ENCODE measurements around the gene HCN2.
"Not testable (repeated sequence)": the region's sequence is repeated elsewhere in the genome, so short reads cannot be mapped to it uniquely, and the experiment has no call there.

HCN2 gene

DNA sequence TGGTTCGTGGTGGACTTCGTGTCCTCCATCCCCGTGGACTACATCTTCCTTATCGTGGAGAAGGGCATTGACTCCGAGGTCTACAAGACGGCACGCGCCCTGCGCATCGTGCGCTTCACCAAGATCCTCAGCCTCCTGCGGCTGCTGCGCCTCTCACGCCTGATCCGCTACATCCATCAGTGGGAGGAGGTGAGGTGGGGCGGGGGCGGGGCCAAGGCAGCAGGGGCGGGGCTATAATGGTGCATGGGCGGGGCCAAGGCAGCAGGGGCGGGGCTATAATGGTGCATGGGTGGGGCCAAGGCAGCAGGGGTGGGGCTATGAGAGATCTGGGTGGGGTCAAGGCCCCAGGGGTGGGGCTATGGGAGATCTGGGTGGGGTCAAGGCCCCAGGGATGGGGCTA, 14.1 kb downstream of the HCN2 start:
- DNase-seq (ENCODE audit: low read depth in 2 of 2), result not testable (repeated sequence)

DNA sequence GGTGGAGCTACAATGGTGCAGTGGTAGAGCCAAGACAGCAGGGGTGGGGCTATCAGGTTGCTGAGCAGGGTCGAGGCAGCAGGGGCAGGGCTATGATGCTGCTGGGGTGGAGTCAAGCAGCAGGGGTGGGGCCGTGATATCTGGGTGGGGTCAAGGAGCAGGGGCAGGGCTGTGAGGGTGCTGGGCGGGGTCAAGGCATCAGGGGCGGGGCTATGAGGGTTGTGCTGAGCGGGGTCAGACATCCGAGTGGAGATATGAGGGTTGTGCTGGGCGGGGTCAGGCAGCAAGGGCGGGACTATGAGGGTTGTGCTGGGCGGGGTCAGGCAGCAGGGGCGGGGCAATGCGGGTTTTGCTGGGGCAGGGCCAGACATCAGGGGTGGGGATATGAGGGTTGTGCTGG, 14.7 kb downstream of the HCN2 start:
- peak; percentile 48 to 74 for DNase-seq (ENCODE audit: low read depth in 2 of 2)

DNA sequence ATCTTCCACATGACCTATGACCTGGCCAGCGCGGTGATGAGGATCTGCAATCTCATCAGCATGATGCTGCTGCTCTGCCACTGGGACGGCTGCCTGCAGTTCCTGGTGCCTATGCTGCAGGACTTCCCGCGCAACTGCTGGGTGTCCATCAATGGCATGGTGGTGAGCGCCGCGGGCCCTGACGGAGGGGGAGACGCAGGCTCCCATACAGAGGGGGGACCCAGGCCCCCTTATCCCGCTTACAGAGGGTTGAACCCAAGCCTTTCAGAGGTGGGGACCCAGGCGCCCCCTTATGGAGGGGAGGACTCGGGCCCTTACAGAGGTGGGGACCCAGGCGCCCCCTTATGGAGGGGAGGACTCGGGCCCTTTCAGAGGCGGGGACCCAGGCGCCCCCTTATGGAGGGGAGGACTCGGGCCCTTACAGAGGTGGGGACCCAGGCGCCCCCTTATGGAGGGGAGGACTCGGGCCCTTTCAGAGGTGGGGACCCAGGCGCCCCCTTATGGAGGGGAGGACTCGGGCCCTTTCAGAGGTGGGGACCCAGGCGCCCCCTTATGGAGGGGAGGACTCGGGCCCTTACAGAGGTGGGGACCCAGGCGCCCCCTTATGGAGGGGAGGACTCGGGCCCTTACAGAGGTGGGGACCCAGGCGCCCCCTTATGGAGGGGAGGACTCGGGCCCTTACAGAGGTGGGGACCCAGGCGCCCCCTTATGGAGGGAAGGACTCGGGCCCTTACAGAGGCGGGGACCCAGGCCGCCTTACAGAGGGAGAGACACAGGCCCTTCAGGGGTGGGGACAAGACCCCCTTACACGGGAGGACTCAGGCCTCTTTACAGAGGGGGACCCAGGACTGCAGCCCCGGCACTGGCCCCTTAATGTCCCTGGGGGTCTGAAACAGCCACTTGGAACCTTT, 15.6 kb downstream of the HCN2 start:
- peak in 1 of 2 donors; percentile 21 for DNase-seq (ENCODE audit: low read depth in 2 of 2)

DNA sequence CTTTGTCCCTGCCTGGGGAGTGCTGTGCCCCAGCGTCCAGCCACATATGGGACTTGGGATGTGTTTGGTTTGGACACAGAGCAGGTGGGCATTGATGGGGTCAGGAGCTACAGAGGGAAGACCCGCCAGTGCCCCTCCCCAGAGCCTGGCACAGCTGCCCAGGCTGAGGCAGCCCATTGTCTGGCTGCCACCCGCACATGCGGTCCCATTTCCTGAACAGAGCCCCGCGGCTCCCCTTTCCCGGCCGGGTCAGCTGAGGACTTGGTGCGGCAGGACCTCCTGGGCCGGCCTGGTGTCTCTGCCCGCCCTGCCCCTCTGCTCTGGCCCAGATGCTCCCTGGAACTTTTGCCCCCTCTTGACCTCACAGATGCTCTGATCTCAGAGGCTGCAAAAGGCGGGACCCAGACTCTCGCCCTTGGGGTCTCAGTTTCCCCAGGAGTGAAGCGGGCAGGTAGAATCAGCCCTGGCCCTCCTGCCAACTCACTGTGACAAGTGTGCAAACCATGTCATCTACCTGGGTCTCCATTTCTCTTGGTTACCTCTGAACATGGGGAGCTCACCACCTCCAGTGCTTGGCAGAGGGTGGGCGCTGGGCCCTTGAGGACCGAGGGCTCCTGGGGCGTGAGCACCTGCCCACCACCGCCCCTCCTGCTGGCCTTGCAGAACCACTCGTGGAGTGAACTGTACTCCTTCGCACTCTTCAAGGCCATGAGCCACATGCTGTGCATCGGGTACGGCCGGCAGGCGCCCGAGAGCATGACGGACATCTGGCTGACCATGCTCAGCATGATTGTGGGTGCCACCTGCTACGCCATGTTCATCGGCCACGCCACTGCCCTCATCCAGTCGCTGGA, 17.8 kb downstream of the HCN2 start:
- no peak for DNase-seq (ENCODE audit: low read depth in 2 of 2)

DNA sequence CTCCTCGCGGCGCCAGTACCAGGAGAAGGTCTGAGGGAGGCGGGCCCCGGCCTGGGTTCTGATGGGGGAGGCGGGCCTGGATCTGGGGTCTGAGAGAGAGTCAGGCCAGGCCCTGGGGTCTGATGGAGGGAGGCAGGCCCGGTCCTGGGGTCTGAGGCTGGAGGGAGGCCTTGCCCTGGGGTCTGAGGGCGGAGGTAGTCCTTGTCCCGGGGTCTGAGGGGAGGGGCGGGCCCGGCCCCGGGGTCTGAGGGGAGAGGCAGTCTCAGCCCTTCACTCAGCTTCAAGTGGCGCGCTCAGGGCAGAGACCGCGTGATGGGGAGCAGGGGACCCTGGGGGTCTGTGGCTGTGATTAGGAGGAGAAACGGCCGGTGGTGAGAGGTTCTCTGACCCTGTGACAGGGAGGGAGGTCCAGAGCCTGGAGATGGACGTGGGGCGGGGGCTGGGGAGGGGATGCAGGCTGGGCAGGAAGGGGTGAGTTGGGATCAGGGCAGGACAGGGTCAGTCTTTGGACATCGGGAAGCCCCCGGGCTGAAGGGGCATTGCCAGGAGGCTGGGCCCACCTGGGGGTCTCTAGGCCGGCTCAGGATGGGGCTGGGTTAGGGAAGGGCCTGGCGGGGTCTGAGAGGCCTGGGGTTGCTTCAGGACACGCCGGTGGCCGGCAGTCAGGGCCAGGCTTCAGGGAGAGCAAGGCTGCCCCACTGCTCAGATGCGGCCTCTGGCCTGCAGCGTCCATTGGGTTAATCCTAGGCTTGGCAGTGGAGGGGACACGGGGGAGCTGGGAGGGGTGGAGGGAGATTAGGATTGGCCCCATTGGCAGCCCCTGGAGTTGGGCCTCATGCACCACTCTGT, 18.7 kb downstream of the HCN2 start:
- no peak for DNase-seq (ENCODE audit: low read depth in 2 of 2)

DNA sequence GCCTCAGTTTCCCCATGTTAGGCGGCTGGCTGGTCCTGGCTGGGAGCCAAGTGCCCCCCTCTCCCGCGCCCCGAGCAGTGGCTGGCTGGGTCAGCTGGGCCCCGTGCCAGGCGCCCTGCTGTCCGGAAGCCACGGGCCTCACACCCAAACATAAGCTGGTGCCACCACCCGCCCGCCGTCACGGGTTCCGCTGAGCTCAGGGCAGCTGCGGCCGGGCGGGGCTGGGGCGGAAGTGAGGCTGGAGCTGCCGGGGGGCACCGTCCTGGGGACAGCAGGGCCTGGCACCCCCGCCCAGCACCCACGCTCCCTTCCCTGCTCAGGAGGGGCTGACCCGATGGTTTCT, 19.3 kb downstream of the HCN2 start:
- no peak for DNase-seq (ENCODE audit: low read depth in 2 of 2)

DNA sequence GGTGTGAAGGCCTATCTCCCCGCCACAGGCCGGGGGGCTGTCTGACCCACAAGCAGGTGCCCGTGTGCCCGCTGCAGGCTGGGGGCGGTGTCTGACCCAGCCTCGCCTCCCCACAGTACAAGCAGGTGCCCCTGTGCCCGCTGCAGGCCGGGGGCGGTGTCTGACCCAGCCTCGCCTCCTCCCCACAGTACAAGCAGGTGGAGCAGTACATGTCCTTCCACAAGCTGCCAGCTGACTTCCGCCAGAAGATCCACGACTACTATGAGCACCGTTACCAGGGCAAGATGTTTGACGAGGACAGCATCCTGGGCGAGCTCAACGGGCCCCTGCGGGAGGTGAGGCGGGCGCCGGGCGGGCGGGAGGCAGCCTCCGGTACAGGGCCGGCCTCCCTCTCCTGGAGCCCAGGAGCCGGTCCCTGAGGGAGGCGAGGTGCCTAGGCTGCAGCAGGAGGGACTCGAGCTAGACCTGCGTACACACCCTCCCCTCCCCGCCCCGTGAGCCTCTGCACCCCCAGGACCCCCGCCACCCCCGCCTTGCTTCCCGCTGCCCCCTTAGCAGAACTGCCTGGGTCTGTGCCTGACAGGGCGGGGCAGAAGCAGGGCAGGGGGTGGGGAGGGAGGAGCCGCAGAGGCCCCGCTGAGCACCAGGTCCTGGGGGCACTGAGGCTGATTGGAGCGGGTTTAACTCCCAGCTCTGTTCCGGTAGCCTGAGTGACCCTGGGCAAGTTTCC, 20.6 kb downstream of the HCN2 start:
- no peak for DNase-seq (ENCODE audit: low read depth in 2 of 2)

DNA sequence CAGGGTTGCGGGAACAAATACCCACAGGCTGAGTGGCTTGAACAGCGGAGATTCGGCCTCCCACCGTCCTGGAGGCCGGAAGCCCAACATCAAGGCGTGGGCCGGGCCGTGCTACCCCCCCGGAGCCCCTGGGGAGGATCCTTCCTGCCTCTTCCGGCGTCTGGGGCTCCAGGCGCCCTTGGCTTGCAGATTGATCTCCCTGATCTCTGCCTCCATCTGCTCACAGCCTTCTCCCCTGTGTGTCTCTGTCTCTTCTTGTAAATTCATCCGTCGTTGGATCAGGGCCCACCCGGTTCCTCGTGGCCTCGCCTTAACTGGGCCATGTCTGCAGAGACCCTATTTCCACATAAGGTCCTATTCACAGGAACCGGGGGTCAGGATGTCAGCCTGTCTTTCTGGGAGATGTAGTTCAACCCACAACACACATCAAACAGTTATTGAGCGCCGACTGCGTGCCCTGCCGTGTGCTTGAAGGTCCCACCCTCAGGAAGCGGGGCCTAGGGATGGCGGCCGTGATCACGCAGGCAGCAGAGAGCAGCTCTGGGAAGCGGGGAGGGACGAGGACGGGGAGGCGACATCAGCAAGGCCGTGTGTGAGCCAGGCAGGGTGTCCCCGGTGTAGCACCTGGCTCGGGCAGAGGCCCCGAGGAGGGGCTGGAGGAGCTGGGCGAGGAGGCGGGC, 21.3 kb downstream of the HCN2 start:
- DNase-seq (ENCODE audit: low read depth in 2 of 2), result peak; percentile 45 to 50

DNA sequence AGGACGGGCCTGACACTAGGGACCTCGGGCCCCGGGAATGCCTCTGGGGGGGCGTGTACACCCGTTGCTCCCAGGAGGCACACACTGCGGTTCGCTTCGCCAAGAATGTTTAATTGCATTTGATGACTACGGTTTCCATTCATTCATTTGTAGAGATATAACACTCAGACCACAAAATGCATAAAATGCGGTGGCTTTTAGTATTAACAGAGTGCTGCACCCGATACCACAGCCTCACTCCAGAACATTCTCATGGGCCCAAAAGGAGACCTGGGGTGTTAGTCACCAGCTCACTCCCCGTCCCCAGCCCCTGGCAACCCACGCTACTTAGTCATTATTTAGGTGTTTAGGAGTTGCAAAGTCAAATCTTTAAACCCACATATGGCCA, 21.8 kb downstream of the HCN2 start:
- DNase-seq (ENCODE audit: low read depth in 2 of 2), result peak; percentile 46 to 76

DNA sequence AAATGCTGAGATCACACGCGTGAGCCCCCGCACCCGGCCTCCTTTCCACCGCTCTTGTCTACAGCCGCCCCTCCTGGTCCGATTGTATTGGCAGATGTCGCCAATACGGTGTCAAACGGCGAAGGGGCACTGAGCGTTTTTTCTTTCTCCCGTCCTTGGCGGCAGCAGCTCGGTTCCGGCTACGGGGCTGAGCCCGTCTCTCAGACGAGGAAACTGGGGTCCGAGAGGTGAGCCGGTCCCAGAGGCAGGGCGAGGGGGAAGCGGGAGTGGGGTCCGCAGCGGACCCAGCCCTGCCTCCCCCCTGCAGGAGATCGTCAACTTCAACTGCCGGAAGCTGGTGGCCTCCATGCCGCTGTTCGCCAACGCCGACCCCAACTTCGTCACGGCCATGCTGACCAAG, 23.3 kb downstream of the HCN2 start:
- DNase-seq (ENCODE audit: low read depth in 2 of 2), result no peak

DNA sequence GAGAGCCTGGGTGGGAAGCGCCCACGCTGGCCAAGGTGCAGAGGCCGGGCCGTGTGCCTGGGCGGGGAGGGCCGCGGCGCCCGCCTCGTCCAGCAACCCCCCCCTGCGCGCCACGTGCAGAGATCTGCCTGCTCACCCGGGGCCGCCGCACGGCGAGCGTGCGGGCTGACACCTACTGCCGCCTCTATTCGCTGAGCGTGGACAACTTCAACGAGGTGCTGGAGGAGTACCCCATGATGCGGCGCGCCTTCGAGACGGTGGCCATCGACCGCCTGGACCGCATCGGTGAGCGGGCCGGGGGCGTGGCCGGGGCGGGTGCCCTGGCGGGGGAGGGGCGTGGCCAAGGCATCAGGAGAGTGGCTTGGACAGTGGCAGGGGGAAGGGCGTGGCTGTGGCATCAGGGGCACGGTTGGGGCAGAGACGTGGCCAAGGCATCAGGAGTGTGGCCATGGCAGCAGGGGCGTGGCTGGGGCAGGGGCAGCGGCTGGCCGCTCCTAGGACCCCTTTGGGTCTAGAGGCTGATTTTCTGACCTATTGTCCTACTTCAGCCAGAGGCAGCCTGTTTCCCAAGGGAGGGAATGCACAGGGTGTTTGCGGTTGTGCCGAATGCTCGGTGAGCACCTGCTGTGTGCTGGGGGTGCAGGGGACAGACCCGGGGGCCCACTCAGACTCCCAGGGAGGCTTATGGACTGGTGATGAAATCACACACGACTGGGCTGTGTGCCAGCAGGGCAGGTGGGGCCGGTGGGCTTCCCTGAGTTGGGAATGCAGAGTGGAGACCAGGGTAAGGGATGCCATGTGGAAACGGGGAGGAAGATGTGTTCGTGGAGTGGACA, 24.3 kb downstream of the HCN2 start:
- DNase-seq (ENCODE audit: low read depth in 2 of 2), result no peak

DNA sequence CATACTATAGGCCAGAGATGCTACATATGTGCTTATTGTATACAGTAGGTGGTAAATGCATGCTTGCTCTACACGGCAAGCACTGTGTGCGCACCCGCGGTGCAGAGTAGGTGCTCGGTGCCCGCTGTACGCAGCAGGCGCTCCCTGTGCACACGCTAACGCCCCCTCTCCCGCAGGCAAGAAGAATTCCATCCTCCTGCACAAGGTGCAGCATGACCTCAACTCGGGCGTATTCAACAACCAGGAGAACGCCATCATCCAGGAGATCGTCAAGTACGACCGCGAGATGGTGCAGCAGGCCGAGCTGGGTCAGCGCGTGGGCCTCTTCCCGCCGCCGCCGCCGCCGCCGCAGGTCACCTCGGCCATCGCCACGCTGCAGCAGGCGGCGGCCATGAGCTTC, 25.9 kb downstream of the HCN2 start:
- no peak for DNase-seq (ENCODE audit: low read depth in 2 of 2)

DNA sequence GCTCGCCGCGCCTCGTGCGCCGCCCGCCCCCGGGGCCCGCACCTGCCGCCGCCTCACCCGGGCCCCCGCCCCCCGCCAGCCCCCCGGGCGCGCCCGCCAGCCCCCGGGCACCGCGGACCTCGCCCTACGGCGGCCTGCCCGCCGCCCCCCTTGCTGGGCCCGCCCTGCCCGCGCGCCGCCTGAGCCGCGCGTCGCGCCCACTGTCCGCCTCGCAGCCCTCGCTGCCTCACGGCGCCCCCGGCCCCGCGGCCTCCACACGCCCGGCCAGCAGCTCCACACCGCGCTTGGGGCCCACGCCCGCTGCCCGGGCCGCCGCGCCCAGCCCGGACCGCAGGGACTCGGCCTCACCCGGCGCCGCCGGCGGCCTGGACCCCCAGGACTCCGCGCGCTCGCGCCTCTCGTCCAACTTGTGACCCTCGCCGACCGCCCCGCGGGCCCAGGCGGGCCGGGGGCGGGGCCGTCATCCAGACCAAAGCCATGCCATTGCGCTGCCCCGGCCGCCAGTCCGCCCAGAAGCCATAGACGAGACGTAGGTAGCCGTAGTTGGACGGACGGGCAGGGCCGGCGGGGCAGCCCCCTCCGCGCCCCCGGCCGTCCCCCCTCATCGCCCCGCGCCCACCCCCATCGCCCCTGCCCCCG, 26.5 kb downstream of the HCN2 start:
- DNase-seq (ENCODE audit: low read depth in 2 of 2), result no peak

DNA sequence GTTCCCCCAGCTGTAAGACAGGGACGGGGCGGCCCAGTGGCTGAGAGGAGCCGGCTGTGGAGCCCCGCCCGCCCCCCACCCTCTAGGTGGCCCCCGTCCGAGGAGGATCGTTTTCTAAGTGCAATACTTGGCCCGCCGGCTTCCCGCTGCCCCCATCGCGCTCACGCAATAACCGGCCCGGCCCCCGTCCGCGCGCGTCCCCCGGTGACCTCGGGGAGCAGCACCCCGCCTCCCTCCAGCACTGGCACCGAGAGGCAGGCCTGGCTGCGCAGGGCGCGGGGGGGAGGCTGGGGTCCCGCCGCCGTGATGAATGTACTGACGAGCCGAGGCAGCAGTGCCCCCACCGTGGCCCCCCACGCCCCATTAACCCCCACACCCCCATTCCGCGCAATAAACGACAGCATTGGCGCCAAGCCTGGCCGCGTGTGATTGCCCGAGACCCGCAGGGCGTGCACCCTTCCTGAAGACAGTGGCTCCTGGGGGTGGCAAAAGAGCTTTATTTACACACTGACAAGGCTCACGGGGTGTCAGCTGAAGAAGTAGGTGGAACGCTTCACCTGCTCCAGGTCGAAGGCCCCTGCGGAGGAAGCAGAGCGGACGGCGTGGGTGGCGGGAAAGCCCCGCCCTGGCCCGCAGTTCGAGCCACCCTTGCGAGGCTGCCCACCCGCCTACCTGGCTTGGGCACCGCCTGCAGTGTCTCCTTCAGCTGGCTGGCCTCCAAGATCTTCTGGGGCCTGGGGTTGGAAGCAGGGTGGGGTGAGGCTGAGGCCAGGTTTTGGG, 27.3 kb downstream of the HCN2 start:
- DNase-seq (ENCODE audit: low read depth in 2 of 2), result no peak

DNA sequence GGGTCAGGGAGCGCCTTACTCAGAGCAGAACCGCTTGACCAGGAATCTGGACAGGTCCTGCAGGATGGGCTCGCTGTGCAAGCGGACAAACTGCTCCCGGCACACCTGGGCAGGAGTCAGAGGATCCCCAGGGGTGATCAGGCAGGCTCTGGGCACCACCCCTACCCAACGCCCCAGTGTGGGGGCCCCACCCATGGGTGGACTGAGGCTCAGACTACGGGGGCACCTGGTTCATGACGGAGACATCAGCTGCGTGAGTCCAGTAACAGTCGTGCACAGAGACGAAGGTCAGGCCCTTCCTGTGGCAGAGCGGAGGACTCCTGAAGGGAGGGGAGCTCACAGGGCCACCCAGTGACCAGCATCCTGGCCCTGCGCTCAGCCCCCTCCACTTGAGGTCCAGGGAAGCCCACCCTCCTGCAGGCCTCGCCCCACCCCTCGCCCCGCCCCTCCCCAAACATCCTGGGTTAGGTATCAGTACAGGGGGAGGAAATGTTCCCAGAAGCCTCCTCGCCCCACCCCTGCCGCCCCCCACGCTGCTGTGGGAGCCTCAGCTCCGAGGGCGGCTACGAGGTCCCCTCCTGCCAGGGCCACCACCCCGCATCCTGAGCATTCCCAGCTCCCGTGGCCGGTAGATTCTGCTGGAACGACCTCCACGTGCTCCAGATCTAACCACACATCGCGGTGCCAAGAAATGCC, 28.0 kb downstream of the HCN2 start:
- no peak for DNase-seq (ENCODE audit: low read depth in 2 of 2)

DNA sequence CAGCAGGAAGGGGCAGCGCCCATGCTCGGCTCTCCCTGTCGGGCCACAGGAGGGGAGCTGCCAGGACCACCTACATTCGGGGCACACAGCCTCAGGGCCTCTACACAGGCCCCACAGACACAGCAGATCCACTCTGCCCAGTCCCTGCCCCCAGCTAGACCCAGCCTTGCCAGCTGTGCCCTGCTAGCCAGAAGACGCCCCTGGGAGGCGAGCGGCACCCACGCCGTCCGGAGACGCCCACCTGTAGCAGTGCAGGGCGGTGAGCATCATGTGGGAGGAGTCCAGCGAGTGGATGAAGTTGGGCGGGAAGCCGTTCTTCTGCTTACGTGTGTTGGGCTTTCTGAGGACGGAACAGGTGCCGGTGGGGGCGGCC, 28.6 kb downstream of the HCN2 start:
- no peak for DNase-seq (ENCODE audit: low read depth in 2 of 2)

DNA sequence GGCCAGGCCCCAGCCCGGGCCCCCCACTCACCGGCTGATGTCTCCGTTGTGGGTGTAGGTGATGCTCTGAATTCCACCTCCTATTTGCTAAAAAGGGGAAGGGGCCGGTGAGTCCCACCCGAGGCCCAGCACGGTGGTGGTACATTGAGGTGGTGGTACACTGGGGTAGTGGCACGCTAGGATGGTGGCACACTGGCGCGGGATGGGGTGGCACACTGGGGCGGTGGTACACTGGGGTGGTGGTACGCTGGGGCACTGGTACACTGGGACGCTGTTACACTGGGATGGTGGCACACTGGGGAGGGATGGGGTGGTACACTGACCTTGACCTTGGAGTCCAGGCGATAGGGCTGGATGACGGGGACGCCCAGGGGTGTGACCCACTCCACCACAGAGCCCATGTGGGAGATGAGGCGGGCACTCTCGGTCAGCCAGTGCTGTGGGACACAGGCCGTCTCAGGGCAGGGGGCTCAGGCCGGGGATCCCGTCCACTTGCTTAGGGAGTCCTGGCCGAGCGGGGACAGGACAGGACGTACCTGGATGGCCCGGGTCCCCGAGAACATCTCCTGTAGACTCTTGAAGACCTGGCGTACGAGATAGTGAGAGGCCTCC, 29.1 kb downstream of the HCN2 start:
- no peak for DNase-seq (ENCODE audit: low read depth in 2 of 2)
